Astrocyte (in vitro differentiated cells and primary cell): ENCODE data around the gene SALL2. TPM values are rescaled to one million over a fixed set of nuclear protein-coding genes. Genes with fewer than 3 reads are reported as not detected.

ENCODE experiments used
- DNase-seq: peaks from one replicate; pipeline ENCODE4 v3.0.0-alpha.2; 2010; ENCODE audit warnings: low read depth
- FAIRE-seq: peaks from 2 replicates; lab custom pipeline; 2011; peaks lifted over from hg19 to GRCh38; lab: Jason Lieb, UNC
- H2AFZ ChIP-seq: 2 replicates; pipeline ENCODE4 v1.6.0; 2012; ENCODE audit warnings: low read depth, low read length, inconsistent platforms
- H3K27ac ChIP-seq: 2 replicates; pipeline ENCODE4 v1.5.1; 2011; ENCODE audit warnings: low read depth, low read length, inconsistent platforms
- H3K27me3 ChIP-seq: 2 replicates; pipeline ENCODE4 v1.6.0; 2011; ENCODE audit warnings: low read length, inconsistent platforms; ENCODE audit not compliant: insufficient read depth
- H3K36me3 ChIP-seq: 2 replicates; pipeline ENCODE4 v1.5.1; 2011; ENCODE audit warnings: low read length, inconsistent platforms; ENCODE audit not compliant: insufficient read depth
- H3K4me1 ChIP-seq: 2 replicates; pipeline ENCODE4 v1.5.1; 2011; ENCODE audit warnings: low read length, inconsistent platforms; ENCODE audit not compliant: insufficient read depth
- H3K4me2 ChIP-seq: 2 replicates; pipeline ENCODE4 v1.6.0; 2012; ENCODE audit warnings: low read length, inconsistent platforms
- H3K4me3 ChIP-seq: 2 replicates; pipeline ENCODE4 v1.5.1; 2011; ENCODE audit warnings: low read depth, mild to moderate bottlenecking, low read length, inconsistent platforms; ENCODE audit not compliant: insufficient read depth
- H3K79me2 ChIP-seq: 2 replicates; pipeline ENCODE4 v1.6.0; 2012; ENCODE audit warnings: mild to moderate bottlenecking, low read length, inconsistent platforms; ENCODE audit not compliant: insufficient read depth
- H3K9ac ChIP-seq: 2 replicates; pipeline ENCODE4 v1.6.0; 2012; ENCODE audit warnings: mild to moderate bottlenecking, low read length, inconsistent platforms
- H3K9me3 ChIP-seq: 2 replicates; pipeline ENCODE4 v1.5.1; 2012; ENCODE audit warnings: low read depth, mild to moderate bottlenecking, low read length, inconsistent platforms; ENCODE audit not compliant: insufficient read depth
- H4K20me1 ChIP-seq: 2 replicates; pipeline ENCODE4 v1.6.0; 2012; ENCODE audit warnings: low read length, inconsistent platforms; ENCODE audit not compliant: insufficient read depth
- H3K27ac Mint-ChIP-seq: one replicate; pipeline ENCODE4 v1.8.0; 2021; ENCODE audit warnings: mild to moderate bottlenecking, mixed read lengths; ENCODE audit not compliant: unreplicated experiment
- H3K27me3 Mint-ChIP-seq: one replicate; pipeline ENCODE4 v1.8.0; 2021; ENCODE audit warnings: low read depth, mixed read lengths; ENCODE audit not compliant: unreplicated experiment
- H3K36me3 Mint-ChIP-seq: one replicate; pipeline ENCODE4 v1.8.0; 2021; ENCODE audit warnings: low read depth, mixed read lengths; ENCODE audit not compliant: unreplicated experiment
- H3K4me1 Mint-ChIP-seq: one replicate; pipeline ENCODE4 v1.8.0; 2021; ENCODE audit warnings: low read depth, mixed read lengths; ENCODE audit not compliant: unreplicated experiment
- H3K4me3 Mint-ChIP-seq: one replicate; pipeline ENCODE4 v1.8.0; 2021; ENCODE audit warnings: mild to moderate bottlenecking, moderate library complexity, mixed read lengths; ENCODE audit not compliant: unreplicated experiment
- H3K9me3 Mint-ChIP-seq: one replicate; pipeline ENCODE4 v1.8.0; 2021; ENCODE audit warnings: mild to moderate bottlenecking, mixed read lengths; ENCODE audit not compliant: unreplicated experiment
- EZH2 ChIP-seq: IDR thresholded peaks from 2 replicates; pipeline ENCODE4 v1.6.1; 2012; ENCODE audit warnings: mild to moderate bottlenecking, low read length, inconsistent platforms; ENCODE audit not compliant: insufficient read depth
- total RNA-seq: library from RNA; stranded (reverse); gene quantifications from 2 replicates; pipeline ENCODE4 v1.2.1, GENCODE V29; 2021
- TF ChIP-seq, protein P1 (sequence below): IDR thresholded peaks from 2 replicates; pipeline ENCODE4 v1.5.1; 2011; ENCODE audit warnings: low read depth, mild to moderate bottlenecking, inconsistent platforms, low read length, moderate library complexity; ENCODE audit not compliant: insufficient read depth

The SALL2 gene
- total RNA-seq, 1 donor from 2014 or later = 34.5 TPM

DNA sequence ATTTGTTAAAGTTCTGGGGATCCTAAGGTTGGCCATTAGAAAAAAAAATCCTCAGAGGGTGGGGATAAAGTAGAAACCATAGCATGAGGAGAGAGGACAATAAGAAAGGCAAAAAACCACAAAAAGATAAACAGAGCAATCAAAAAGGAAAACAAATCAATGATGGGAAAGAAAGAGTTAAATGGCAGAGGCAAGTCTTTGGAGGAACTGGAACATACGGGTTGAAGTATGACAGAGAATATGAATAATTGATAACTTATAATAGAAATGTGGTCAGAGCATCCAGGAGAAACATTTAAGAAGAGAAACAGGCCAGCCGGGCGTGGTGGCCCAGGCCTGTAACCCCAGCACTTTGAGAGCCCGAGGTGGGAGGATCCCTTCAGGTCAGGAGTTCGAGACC, 17.8 kb upstream of the SALL2 start:
- no peak overlapping the region for H3K27ac ChIP-seq
- Mint-ChIP-seq H3K4me1 (peaks cover 6% of the 10 kb centered on the region), H3K9me3 (peaks cover 3% of the 10 kb centered on the region), H3K36me3 (no peaks in the 10 kb centered on the region), H3K27ac (peak overlapping the region; percentile 7), H3K27me3 (no peaks in the 10 kb centered on the region), H3K4me3 (no peak overlapping the region)
- H3K4me2 ChIP-seq = no peak overlapping the region
- no peaks in the 10 kb centered on the region for H3K9me3 ChIP-seq
- no peaks in the 10 kb centered on the region for H3K36me3 ChIP-seq
- H4K20me1 ChIP-seq = no peaks in the 10 kb centered on the region
- TF ChIP-seq EZH2 = no peak
- TF ChIP-seq, protein P1, sequence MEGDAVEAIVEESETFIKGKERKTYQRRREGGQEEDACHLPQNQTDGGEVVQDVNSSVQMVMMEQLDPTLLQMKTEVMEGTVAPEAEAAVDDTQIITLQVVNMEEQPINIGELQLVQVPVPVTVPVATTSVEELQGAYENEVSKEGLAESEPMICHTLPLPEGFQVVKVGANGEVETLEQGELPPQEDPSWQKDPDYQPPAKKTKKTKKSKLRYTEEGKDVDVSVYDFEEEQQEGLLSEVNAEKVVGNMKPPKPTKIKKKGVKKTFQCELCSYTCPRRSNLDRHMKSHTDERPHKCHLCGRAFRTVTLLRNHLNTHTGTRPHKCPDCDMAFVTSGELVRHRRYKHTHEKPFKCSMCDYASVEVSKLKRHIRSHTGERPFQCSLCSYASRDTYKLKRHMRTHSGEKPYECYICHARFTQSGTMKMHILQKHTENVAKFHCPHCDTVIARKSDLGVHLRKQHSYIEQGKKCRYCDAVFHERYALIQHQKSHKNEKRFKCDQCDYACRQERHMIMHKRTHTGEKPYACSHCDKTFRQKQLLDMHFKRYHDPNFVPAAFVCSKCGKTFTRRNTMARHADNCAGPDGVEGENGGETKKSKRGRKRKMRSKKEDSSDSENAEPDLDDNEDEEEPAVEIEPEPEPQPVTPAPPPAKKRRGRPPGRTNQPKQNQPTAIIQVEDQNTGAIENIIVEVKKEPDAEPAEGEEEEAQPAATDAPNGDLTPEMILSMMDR = no peak
- peaks cover 10% of the 10 kb centered on the region for H3K27me3 ChIP-seq
- no peak overlapping the region for H3K9ac ChIP-seq
- no peak for FAIRE-seq
- no peaks in the 10 kb centered on the region for H3K79me2 ChIP-seq
- no peak overlapping the region for H2AFZ ChIP-seq
- no peak overlapping the region for H3K4me3 ChIP-seq
- DNase-seq = no peak
- H3K4me1 ChIP-seq = no peaks in the 10 kb centered on the region

DNA sequence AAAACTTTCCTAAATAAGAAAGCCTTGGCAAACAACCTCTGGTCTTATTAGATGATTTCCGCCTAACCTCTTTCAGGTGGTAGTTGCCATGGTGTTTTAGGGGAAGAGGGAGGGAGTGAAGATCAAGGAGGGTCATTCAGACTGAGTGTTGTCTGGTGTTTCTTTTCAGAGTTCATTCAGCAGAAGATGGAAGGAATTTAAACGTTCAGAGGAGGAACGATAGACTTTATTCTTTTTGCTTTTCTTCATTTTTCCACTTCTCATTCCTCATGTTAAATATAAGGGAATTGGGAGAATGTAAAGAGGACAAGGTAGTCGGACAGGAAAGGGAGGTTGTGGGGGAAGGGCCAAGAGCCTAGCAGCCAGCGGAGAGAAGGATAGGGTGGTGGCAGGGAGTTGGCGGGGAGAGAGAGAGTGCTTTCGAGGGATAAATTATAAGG, 17.4 kb upstream of the SALL2 start:
- Mint-ChIP-seq H3K4me1 (peaks cover 6% of the 10 kb centered on the region), H3K4me3 (no peak overlapping the region), H3K27me3 (no peaks in the 10 kb centered on the region), H3K27ac (peak overlapping the region; percentile 7), H3K9me3 (peaks cover 3% of the 10 kb centered on the region), H3K36me3 (no peaks in the 10 kb centered on the region)
- Histone ChIP-seq H4K20me1 (no peaks in the 10 kb centered on the region), H3K4me2 (no peak overlapping the region), H3K79me2 (no peaks in the 10 kb centered on the region), H3K9ac (no peak overlapping the region), H2AFZ (no peak overlapping the region), H3K4me3 (no peak overlapping the region), H3K27ac (no peak overlapping the region), H3K4me1 (no peaks in the 10 kb centered on the region), H3K27me3 (peaks cover 14% of the 10 kb centered on the region), H3K36me3 (no peaks in the 10 kb centered on the region), H3K9me3 (no peaks in the 10 kb centered on the region)
- DNase-seq (no peak), FAIRE-seq (no peak)
- no peak for TF ChIP-seq EZH2
- TF ChIP-seq, protein P1 = no peak

DNA sequence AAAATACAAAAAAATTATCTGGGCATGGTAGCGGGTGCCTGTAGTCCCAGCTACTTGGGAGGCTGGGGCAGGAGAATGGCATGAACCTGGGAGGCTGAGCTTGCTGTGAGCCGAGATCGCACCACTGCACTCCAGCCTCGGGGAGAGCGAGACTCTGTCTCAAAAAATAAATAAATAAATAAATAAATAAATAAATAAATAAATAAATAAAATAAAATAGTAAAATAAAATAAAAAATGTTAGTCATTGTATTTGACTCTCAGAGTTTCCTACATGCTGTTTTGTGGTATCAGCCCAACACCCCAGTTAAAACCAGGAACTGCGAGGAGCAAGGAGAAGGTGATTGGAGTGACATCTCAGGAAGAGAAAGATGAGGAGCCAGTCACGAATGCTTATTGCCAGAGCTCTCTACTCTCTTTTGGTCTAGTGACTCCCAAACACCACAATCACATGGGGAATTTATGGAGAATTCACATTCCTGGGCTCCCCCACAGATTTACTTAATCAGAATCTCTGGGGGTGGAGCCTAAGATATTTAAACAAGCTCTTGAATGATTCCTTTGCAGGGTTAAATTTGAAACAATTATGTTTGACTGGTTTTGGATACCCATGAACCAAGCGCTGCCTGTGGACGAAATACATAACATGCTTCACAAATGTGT, 15.4 kb upstream of the SALL2 start:
- Mint-ChIP-seq H3K4me3 (no peak overlapping the region), H3K9me3 (no peaks in the 10 kb centered on the region), H3K4me1 (peaks cover 10% of the 10 kb centered on the region), H3K27ac (no peak overlapping the region), H3K36me3 (no peaks in the 10 kb centered on the region), H3K27me3 (peaks cover under 1% of the 10 kb centered on the region)
- no peak overlapping the region for H2AFZ ChIP-seq
- H3K27me3 ChIP-seq = peaks cover 26% of the 10 kb centered on the region
- no peak overlapping the region for H3K27ac ChIP-seq
- no peak overlapping the region for H3K4me2 ChIP-seq
- H3K79me2 ChIP-seq = no peaks in the 10 kb centered on the region
- H3K4me1 ChIP-seq = no peaks in the 10 kb centered on the region
- no peak overlapping the region for H3K4me3 ChIP-seq
- FAIRE-seq = no peak
- H3K9me3 ChIP-seq = no peaks in the 10 kb centered on the region
- no peak for DNase-seq
- no peaks in the 10 kb centered on the region for H4K20me1 ChIP-seq
- TF ChIP-seq, protein P1 = no peak
- no peak for TF ChIP-seq EZH2
- no peak overlapping the region for H3K9ac ChIP-seq
- no peaks in the 10 kb centered on the region for H3K36me3 ChIP-seq
